ENCODE results near the gene INHBA. TPM values are rescaled to one million over a fixed set of nuclear protein-coding genes. Genes with fewer than 3 reads are reported as not detected.

Gene INHBA
- total and polyA plus RNA-seq, 2 of the 4 experiments (the other 2 are of a cell fraction), result 60.2 to 112 TPM

GRCh38 chr7:41689815-41690214 is 13.1 kb downstream of the INHBA start:
- H4K5ac ChIP-seq (ENCODE audit: low read depth, low read length), result no peak overlapping the region
- no TSS peak for BruUV-seq (replicated peaks)
- no peak overlapping the region for H3K14ac ChIP-seq (replicated peaks; ENCODE audit: low read depth, low read length)
- peaks cover 10 to 74% of the 10 kb centered on the region in 2 experiments; a peak in 3 of 4 replicates for H3K79me1 ChIP-seq (ENCODE audit: low read depth in 1 of 2, low read length in 2 of 2)
- H3K36me3 ChIP-seq (ENCODE audit: control insufficient read depth, insufficient read depth, low read length), result peaks cover 40% of the 10 kb centered on the region
- no peak overlapping the region for H3K56ac ChIP-seq (ENCODE audit: extremely low read depth, insufficient read depth, low read length)
- 0 out of 2 replicates have a peak overlapping the region, but pooled peaks have one; percentile 2 for H3K4ac ChIP-seq (ENCODE audit: low read depth, low read length)
- ChIA-PET POLR2A (ENCODE audit: unreplicated experiment) (interaction anchor here (0.6 kb wide), 1 partner anchor 488 kb away, joined by 3 read pairs; no protein-coding TSS in a partner anchor), CTCF (no interaction called here)
- H3K9me1 ChIP-seq (ENCODE audit: insufficient read depth, low read length), result peaks cover 29% of the 10 kb centered on the region
- no peak for TF ChIP-seq FOS (IDR thresholded peaks at IDR 0.05; ENCODE audit: low read depth, low read length)
- TF ChIP-seq, protein P1, sequence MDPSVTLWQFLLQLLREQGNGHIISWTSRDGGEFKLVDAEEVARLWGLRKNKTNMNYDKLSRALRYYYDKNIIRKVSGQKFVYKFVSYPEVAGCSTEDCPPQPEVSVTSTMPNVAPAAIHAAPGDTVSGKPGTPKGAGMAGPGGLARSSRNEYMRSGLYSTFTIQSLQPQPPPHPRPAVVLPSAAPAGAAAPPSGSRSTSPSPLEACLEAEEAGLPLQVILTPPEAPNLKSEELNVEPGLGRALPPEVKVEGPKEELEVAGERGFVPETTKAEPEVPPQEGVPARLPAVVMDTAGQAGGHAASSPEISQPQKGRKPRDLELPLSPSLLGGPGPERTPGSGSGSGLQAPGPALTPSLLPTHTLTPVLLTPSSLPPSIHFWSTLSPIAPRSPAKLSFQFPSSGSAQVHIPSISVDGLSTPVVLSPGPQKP (IDR thresholded peaks at IDR 0.05; ENCODE audit: borderline replicate concordance, low read depth, low read length), result no peak
- TF ChIP-seq SMC3 (IDR thresholded peaks at IDR 0.05; ENCODE audit: low read depth, low read length), result no peak
- H4K91ac ChIP-seq (ENCODE audit: insufficient read depth, low read depth, low read length), result no peak overlapping the region
- no peak overlapping the region for H3K4me3 ChIP-seq (ENCODE audit: insufficient read depth, low read depth, low read length)
- H4K20me1 ChIP-seq (ENCODE audit: insufficient read depth, low read length), result peaks cover 90% of the 10 kb centered on the region
- in situ Hi-C loops (cut with MboI; ENCODE audit: low sequenced_read_pairs) (no loop called here), dilution Hi-C loops (cut with HindIII; ENCODE audit: low sequenced_read_pairs, unreplicated experiment) (no loop called here), intact Hi-C loops (cut with micrococcal nuclease) (loop anchor here (10.0 kb wide), 2 partner anchors 355 to 505 kb away; no protein-coding TSS in a partner anchor)
- peak overlapping the region; percentile 4; the same call in 1 of the 2 replicates for H2AK5ac ChIP-seq (ENCODE audit: low read depth, low read length)
- no peak overlapping the region for H3K4me2 ChIP-seq (ENCODE audit: low read depth, low read length)
- no peak overlapping the region for H3K18ac ChIP-seq (ENCODE audit: low read depth, low read length)
- H3K23ac ChIP-seq (ENCODE audit: low read depth, low read length), result no peak overlapping the region
- H2AFZ ChIP-seq (replicated peaks; ENCODE audit: low read length, poor library complexity), result no peak overlapping the region
- H2AK9ac ChIP-seq (replicated peaks; ENCODE audit: low read depth, low read length, poor library complexity), result peak overlapping the region; percentile 15
- no peak overlapping the region for H4K8ac ChIP-seq (ENCODE audit: low read depth in 2 of 2, low read length in 2 of 2)
- no peak overlapping the region for H2BK120ac ChIP-seq (ENCODE audit: low read depth, low read length)
- H3K9me3 ChIP-seq (ENCODE audit: control insufficient read depth, insufficient read depth, low read length), result no peaks in the 10 kb centered on the region
- ATAC-seq (ENCODE audit: low read depth) (no peak), DNase-seq (no peak)
- peaks cover 22% of the 10 kb centered on the region for H3K4me1 ChIP-seq (ENCODE audit: control insufficient read depth, insufficient read depth, low read length)
- 98% methylated on average over 10 of the region's 16 CpGs; no CpG with 5 or more reads in 1 of the 2 experiments for WGBS, 2 experiments (ENCODE audit: extremely low coverage in 2 of 2, insufficient read length in 1 of 2)
- no peaks in the 10 kb centered on the region for H3K27me3 ChIP-seq (ENCODE audit: control insufficient read depth, insufficient read depth, low read length)
- no peak overlapping the region for H2BK20ac ChIP-seq (ENCODE audit: low read depth, low read length)
- H3K9ac ChIP-seq (ENCODE audit: low read depth, low read length), result no peak overlapping the region
- H2BK5ac ChIP-seq (ENCODE audit: low read depth, low read length, poor library complexity, severe bottlenecking), result no peak overlapping the region
- H2BK15ac ChIP-seq (ENCODE audit: low read depth, low read length), result no peak overlapping the region
- H3K27ac ChIP-seq (ENCODE audit: insufficient read depth, low read length), result no peak overlapping the region

Data from IMR-90 (cell line).